Measurements from ENCODE around the gene RNF141.

RNF141 gene

DNA sequence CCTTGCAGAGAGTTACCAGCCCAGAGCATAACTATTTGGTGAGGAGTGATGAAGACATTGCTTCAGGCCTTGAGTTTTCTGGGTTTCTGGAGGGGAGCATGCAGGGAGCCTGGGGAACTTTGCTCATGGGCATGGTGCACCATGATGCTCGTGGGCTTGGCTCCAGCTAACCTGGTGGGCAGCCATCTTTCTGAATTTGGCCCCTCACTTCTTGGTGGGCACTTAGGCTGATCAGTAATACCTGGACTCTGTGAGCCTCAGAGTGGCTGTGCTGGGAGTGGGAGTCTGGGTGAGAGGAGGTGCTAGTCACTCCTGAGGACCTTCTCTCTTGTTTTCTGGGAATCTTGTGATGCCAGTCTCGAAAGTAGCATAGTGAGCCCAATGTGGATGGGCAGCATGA is 55.3 kb downstream of the RNF141 start:
- Histone ChIP-seq H3K9ac (ENCODE audit: low read depth, low read length) (no peak overlapping the region), H3K4me3 (ENCODE audit: low read length) (no peak overlapping the region), H3K27me3 (ENCODE audit: insufficient read depth, low read length) (no peaks in the 10 kb centered on the region), H3K36me3 (ENCODE audit: insufficient read depth, low read depth, low read length) (0 out of 2 replicates have a peak, but pooled peaks cover 3% of the 10 kb centered on the region), H3K9me3 (ENCODE audit: insufficient read depth, low read depth, low read length) (no peaks in the 10 kb centered on the region), H3K4me1 (ENCODE audit: insufficient read depth, low read length) (peaks cover 2% of the 10 kb centered on the region; the same call in 1 of the 2 replicates), H3K27ac (ENCODE audit: low read length) (no peak overlapping the region)

GRCh38 chr11:10484461-10485180 is 56.4 kb downstream of the RNF141 start:
- Histone ChIP-seq H3K4me3 (ENCODE audit: low read length) (no peak overlapping the region), H3K9ac (ENCODE audit: low read depth, low read length) (no peak overlapping the region), H3K27ac (ENCODE audit: low read length) (no peak overlapping the region), H3K27me3 (ENCODE audit: insufficient read depth, low read length) (no peaks in the 10 kb centered on the region), H3K9me3 (ENCODE audit: insufficient read depth, low read depth, low read length) (no peaks in the 10 kb centered on the region), H3K36me3 (ENCODE audit: insufficient read depth, low read depth, low read length) (0 out of 2 replicates have a peak, but pooled peaks cover 3% of the 10 kb centered on the region), H3K4me1 (ENCODE audit: insufficient read depth, low read length) (no peaks in the 10 kb centered on the region)

GRCh38 chr11:10483584-10483983 is 57.4 kb downstream of the RNF141 start:
- Histone ChIP-seq H3K27ac (ENCODE audit: low read length) (no peak overlapping the region), H3K4me1 (ENCODE audit: insufficient read depth, low read length) (no peaks in the 10 kb centered on the region), H3K9ac (ENCODE audit: low read depth, low read length) (no peak overlapping the region), H3K9me3 (ENCODE audit: insufficient read depth, low read depth, low read length) (no peaks in the 10 kb centered on the region), H3K36me3 (ENCODE audit: insufficient read depth, low read depth, low read length) (0 out of 2 replicates have a peak, but pooled peaks cover 3% of the 10 kb centered on the region), H3K27me3 (ENCODE audit: insufficient read depth, low read length) (no peaks in the 10 kb centered on the region), H3K4me3 (ENCODE audit: low read length) (no peak overlapping the region)

DNA sequence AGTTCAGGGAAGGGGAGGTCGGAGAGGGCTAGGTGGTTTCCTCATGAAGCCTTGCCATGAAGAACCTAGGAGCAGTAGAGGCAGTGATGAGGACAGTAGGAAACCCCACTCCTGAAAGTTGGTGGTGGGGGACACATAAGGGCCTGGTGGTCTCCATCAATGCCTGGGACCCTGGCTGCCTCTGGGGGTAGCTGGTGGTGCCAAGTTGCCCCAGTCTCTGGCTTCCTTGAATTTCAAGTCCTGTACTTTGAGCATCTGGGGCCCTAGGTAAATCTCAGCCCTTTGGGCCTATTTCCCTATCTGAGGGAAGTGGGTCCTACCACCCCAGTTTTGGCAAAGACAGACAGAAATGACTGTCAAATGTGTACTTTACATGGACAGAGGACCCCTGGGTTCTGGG is 57.8 kb downstream of the RNF141 start:
- H3K4me3 ChIP-seq (ENCODE audit: low read length), result no peak overlapping the region
- H3K36me3 ChIP-seq (ENCODE audit: insufficient read depth, low read depth, low read length), result 0 out of 2 replicates have a peak, but pooled peaks cover 3% of the 10 kb centered on the region
- no peaks in the 10 kb centered on the region for H3K9me3 ChIP-seq (ENCODE audit: insufficient read depth, low read depth, low read length)

DNA sequence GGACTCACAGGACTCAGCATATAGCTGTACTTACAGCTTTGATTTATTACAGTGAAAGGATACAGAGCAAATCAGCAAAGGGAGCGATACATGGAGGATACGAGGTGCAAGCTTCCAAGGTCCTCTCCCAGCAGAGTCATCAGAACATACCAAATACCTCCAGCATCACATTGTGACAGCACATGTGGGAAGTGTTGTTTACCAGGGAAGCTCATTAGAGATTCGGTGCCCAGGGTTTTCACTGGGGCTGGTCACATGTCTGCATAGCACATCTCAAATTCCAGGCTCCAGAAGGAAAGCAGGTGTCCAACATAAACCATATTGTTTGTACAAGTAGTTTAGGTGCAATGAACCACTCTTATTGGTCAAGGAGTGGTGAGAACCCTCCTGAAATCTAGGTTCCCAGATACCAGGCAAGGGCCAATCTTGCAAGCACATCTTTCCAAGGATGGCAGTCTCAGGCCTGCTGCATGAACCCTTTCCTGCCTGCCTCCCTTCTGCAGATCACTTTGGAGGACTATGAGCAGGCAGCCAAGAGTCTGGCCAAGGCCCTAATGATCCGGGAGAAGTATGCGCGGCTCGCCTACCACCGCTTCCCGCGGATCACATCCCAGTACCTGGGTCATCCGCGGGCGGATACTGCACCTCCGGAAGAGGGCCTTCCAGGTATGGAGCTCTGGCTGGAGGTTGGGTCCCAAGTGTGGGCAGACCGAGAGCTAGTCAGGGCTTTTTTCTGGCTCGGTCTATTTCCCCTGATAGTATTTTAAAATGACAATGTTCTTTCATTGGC is 59.2 kb downstream of the RNF141 start:
- Histone ChIP-seq H3K4me1 (ENCODE audit: insufficient read depth, low read length) (no peaks in the 10 kb centered on the region), H3K9ac (ENCODE audit: low read depth, low read length) (no peak overlapping the region), H3K4me3 (ENCODE audit: low read length) (no peak overlapping the region), H3K27me3 (ENCODE audit: insufficient read depth, low read length) (no peaks in the 10 kb centered on the region), H3K27ac (ENCODE audit: low read length) (no peak overlapping the region), H3K36me3 (ENCODE audit: insufficient read depth, low read depth, low read length) (no peaks in the 10 kb centered on the region), H3K9me3 (ENCODE audit: insufficient read depth, low read depth, low read length) (no peaks in the 10 kb centered on the region)

More for the DNA sequence above, 57.8 kb downstream of the RNF141 start:
- Histone ChIP-seq H3K27me3 (ENCODE audit: insufficient read depth, low read length) (no peaks in the 10 kb centered on the region), H3K9ac (ENCODE audit: low read depth, low read length) (no peak overlapping the region), H3K4me1 (ENCODE audit: insufficient read depth, low read length) (no peaks in the 10 kb centered on the region), H3K27ac (ENCODE audit: low read length) (no peak overlapping the region)

GRCh38 chr11:10480760-10481159 is 60.2 kb downstream of the RNF141 start:
- Histone ChIP-seq H3K4me1 (ENCODE audit: insufficient read depth, low read length) (no peaks in the 10 kb centered on the region), H3K27me3 (ENCODE audit: insufficient read depth, low read length) (no peaks in the 10 kb centered on the region), H3K9ac (ENCODE audit: low read depth, low read length) (no peak overlapping the region), H3K4me3 (ENCODE audit: low read length) (no peak overlapping the region), H3K27ac (ENCODE audit: low read length) (no peak overlapping the region), H3K36me3 (ENCODE audit: insufficient read depth, low read depth, low read length) (no peaks in the 10 kb centered on the region), H3K9me3 (ENCODE audit: insufficient read depth, low read depth, low read length) (no peaks in the 10 kb centered on the region)

GRCh38 chr11:10480026-10480425 is 61.0 kb downstream of the RNF141 start:
- Histone ChIP-seq H3K4me1 (ENCODE audit: insufficient read depth, low read length) (no peaks in the 10 kb centered on the region), H3K27me3 (ENCODE audit: insufficient read depth, low read length) (no peaks in the 10 kb centered on the region), H3K9me3 (ENCODE audit: insufficient read depth, low read depth, low read length) (no peaks in the 10 kb centered on the region), H3K27ac (ENCODE audit: low read length) (no peak overlapping the region), H3K4me3 (ENCODE audit: low read length) (no peak overlapping the region), H3K9ac (ENCODE audit: low read depth, low read length) (no peak overlapping the region), H3K36me3 (ENCODE audit: insufficient read depth, low read depth, low read length) (no peaks in the 10 kb centered on the region)

- no peaks in the 10 kb centered on the region for H3K36me3 ChIP-seq (ENCODE audit: insufficient read depth, low read depth, low read length)
Observed at GRCh38 chr11:10478574-10479550, 62.1 kb downstream of the RNF141 start.

GRCh38 chr11:10478066-10478465 is 62.9 kb downstream of the RNF141 start:
- Histone ChIP-seq H3K27me3 (ENCODE audit: insufficient read depth, low read length) (no peaks in the 10 kb centered on the region), H3K36me3 (ENCODE audit: insufficient read depth, low read depth, low read length) (no peaks in the 10 kb centered on the region), H3K9ac (ENCODE audit: low read depth, low read length) (no peak overlapping the region)

More at GRCh38 chr11:10478574-10479550, 62.1 kb downstream of the RNF141 start:
- Histone ChIP-seq H3K27me3 (ENCODE audit: insufficient read depth, low read length) (no peaks in the 10 kb centered on the region), H3K4me1 (ENCODE audit: insufficient read depth, low read length) (no peaks in the 10 kb centered on the region), H3K9me3 (ENCODE audit: insufficient read depth, low read depth, low read length) (no peaks in the 10 kb centered on the region), H3K9ac (ENCODE audit: low read depth, low read length) (no peak overlapping the region), H3K4me3 (ENCODE audit: low read length) (no peak overlapping the region), H3K27ac (ENCODE audit: low read length) (no peak overlapping the region)

DNA sequence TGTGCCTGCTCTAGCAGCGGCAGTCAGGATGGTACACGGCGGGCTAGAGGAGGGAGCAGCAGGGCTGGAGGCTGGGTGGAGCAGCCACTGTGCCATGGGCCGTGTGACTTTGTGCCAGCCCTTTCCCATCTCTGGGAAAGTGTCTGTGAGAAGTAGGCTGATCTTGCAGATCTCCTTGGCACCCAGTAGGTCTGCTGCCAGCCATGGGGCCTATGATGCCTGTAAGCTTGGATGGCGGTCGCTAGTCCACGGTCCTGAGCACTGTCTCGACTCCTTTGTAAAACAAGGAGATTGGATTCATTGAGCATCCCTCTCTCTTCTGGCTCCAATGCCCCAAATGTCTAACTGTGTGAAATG is 63.3 kb downstream of the RNF141 start:
- no peak overlapping the region for H3K4me3 ChIP-seq (ENCODE audit: low read length)
- H3K27ac ChIP-seq (ENCODE audit: low read length), result no peak overlapping the region
- no peak overlapping the region for H3K9ac ChIP-seq (ENCODE audit: low read depth, low read length)
- H3K4me1 ChIP-seq (ENCODE audit: insufficient read depth, low read length), result no peaks in the 10 kb centered on the region
- H3K27me3 ChIP-seq (ENCODE audit: insufficient read depth, low read length), result no peaks in the 10 kb centered on the region
- H3K9me3 ChIP-seq (ENCODE audit: insufficient read depth, low read depth, low read length), result no peaks in the 10 kb centered on the region
- H3K36me3 ChIP-seq (ENCODE audit: insufficient read depth, low read depth, low read length), result no peaks in the 10 kb centered on the region

More at GRCh38 chr11:10478066-10478465, 62.9 kb downstream of the RNF141 start:
- Histone ChIP-seq H3K9me3 (ENCODE audit: insufficient read depth, low read depth, low read length) (no peaks in the 10 kb centered on the region), H3K4me1 (ENCODE audit: insufficient read depth, low read length) (no peaks in the 10 kb centered on the region), H3K4me3 (ENCODE audit: low read length) (no peak overlapping the region), H3K27ac (ENCODE audit: low read length) (no peak overlapping the region)

DNA sequence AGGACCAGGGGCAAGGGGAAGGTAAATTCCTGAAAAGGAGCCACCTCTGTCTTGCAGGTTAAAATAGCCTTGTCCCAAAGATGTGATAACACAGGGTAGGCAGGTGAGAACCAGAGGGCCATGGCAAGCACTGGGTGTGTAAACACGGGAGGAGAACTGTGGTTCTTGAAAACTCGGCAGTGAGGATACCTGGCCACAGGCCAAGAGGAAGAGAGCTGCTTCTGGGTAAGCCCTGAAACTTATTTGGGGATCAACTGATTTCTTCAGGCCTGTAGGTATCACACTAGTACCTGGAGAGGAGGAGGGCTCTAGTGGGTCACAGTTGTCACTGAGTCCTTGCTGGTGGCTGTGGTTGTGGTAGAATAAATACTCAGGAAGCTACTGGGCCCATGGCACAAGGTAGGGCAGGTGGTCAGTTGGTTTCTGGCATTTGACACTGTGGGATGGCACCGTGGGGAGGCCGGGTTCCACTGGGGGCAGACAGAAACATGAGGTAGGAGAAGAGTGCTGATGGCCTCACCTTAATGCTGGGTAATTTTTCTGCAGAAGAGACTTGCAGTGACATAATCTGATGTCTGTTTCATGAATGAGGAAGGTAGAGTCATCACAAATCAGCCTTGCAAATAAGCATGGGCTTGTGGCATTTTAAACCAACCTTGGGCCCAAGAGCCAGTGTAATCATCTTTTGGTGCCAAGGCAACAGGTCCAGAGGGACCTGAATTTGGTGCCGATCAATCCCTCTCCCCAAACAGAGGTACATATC is 63.9 kb downstream of the RNF141 start:
- Histone ChIP-seq H3K4me1 (ENCODE audit: insufficient read depth, low read length) (no peaks in the 10 kb centered on the region), H3K27ac (ENCODE audit: low read length) (no peak overlapping the region), H3K4me3 (ENCODE audit: low read length) (no peak overlapping the region), H3K36me3 (ENCODE audit: insufficient read depth, low read depth, low read length) (no peaks in the 10 kb centered on the region), H3K9me3 (ENCODE audit: insufficient read depth, low read depth, low read length) (no peaks in the 10 kb centered on the region), H3K27me3 (ENCODE audit: insufficient read depth, low read length) (no peaks in the 10 kb centered on the region), H3K9ac (ENCODE audit: low read depth, low read length) (no peak overlapping the region)

Data from iPS-20b (cell line).